PC-9 (cell line): Measurements from ENCODE around the gene CMBL. TPM values are rescaled to one million over a fixed set of nuclear protein-coding genes. Genes with fewer than 3 reads are reported as not detected.

Experiments used
- BruUV-seq: library from RNA; stranded (reverse); fragments of 400-500 nt; replicated peaks from 2 replicates; lab custom pipeline; 2021; lab: Mats Ljungman, UMichigan
- CTCF ChIA-PET: fragments of 300-600 bp; sonication (Branson Sonifier 250); formaldehyde crosslinking; loops from one replicate; lab custom pipeline; 2022; ENCODE audit warnings: antibody characterized with exemption; lab: Charles Lee
- POLR2A ChIA-PET: fragments of 300-600 bp; sonication (Branson Sonifier 250); formaldehyde crosslinking; loops from one replicate; lab custom pipeline; 2022; ENCODE audit warnings: antibody characterized with exemption; ENCODE audit not compliant: unreplicated experiment; lab: Charles Lee
- DNase-seq, 2 experiments: peaks; one replicate each; pipeline versions ENCODE4 v3.0.0 to v3.0.0-alpha.2; 2015 to 2022; ENCODE audit warnings: mixed read lengths in 1 of 2
- H2AFZ ChIP-seq: fragments of 200-600 bp; sonication (generic); 2 replicates; pipeline ENCODE4 v1.8.1; 2017; ENCODE audit warnings: antibody characterized with exemption
- H3F3A ChIP-seq: fragments of 200-600 bp; sonication (generic); 2 replicates; pipeline ENCODE4 v1.8.1; 2017; ENCODE audit warnings: antibody characterized with exemption, mild to moderate bottlenecking, low read depth; ENCODE audit not compliant: insufficient read depth
- H3K27ac ChIP-seq: fragments of 200-600 bp; sonication (generic); 2 replicates; pipeline ENCODE4 v1.6.1; 2016; ENCODE audit warnings: mixed run types
- H3K27me3 ChIP-seq: fragments of 200-600 bp; sonication (generic); 2 replicates; pipeline ENCODE4 v1.6.1; 2016; ENCODE audit warnings: low read depth, mixed run types; ENCODE audit not compliant: insufficient read depth
- H3K36me3 ChIP-seq: fragments of 200-600 bp; sonication (generic); 2 replicates; pipeline ENCODE4 v1.6.1; 2016; ENCODE audit warnings: low read depth, mixed run types
- H3K4me1 ChIP-seq: fragments of 200-600 bp; sonication (generic); replicated peaks from 2 replicates; pipeline ENCODE4 v1.6.1; 2016; ENCODE audit warnings: mixed run types; ENCODE audit not compliant: insufficient read depth
- H3K4me2 ChIP-seq: fragments of 200-600 bp; sonication (generic); 2 replicates; pipeline ENCODE4 v1.6.1; 2017; ENCODE audit warnings: mixed run types
- H3K4me3 ChIP-seq: fragments of 200-600 bp; sonication (generic); 2 replicates; pipeline ENCODE4 v1.6.1; 2016; ENCODE audit warnings: mixed run types
- H3K79me2 ChIP-seq: fragments of 200-600 bp; sonication (generic); 2 replicates; pipeline ENCODE4 v1.6.1; 2017; ENCODE audit warnings: low read depth, mixed run types
- H3K9me2 ChIP-seq: fragments of 200-600 bp; sonication (generic); 2 replicates; pipeline ENCODE4 v1.8.1; 2017; ENCODE audit warnings: mild to moderate bottlenecking; ENCODE audit not compliant: insufficient read depth
- H3K9me3 ChIP-seq: fragments of 200-600 bp; sonication (generic); 2 replicates; pipeline ENCODE4 v1.8.1; 2016; ENCODE audit warnings: low read depth; ENCODE audit not compliant: insufficient read depth
- H4K20me1 ChIP-seq: fragments of 200-600 bp; sonication (generic); 2 replicates; pipeline ENCODE4 v1.8.1; 2017; ENCODE audit not compliant: insufficient read depth
- EZH2 ChIP-seq: fragments of 200-600 bp; sonication (generic); IDR thresholded peaks from 2 replicates; pipeline ENCODE4 v1.8.0; 2017; ENCODE audit warnings: antibody characterized with exemption, low read depth
- intact Hi-C: fragments of 100-400 bp; cut with micrococcal nuclease; formaldehyde crosslinking; loops from one replicate; pipeline ENCODE4 v1.10.0; 2022; ENCODE audit not compliant: unreplicated experiment
- total RNA-seq: library from RNA; stranded (reverse); gene quantifications from 2 replicates; pipeline ENCODE4 v1.2.3, GENCODE V29; 2021
- TF ChIP-seq, protein P1 (sequence below): fragments of 200-600 bp; sonication (generic); conservative IDR thresholded peaks from 2 replicates; pipeline ENCODE4 v1.6.1; 2017; ENCODE audit warnings: mixed run types, antibody characterized with exemption, mild to moderate bottlenecking, moderate library complexity

The CMBL gene
- total RNA-seq, 1 experiment from 2014 or later, result 286 TPM

DNA sequence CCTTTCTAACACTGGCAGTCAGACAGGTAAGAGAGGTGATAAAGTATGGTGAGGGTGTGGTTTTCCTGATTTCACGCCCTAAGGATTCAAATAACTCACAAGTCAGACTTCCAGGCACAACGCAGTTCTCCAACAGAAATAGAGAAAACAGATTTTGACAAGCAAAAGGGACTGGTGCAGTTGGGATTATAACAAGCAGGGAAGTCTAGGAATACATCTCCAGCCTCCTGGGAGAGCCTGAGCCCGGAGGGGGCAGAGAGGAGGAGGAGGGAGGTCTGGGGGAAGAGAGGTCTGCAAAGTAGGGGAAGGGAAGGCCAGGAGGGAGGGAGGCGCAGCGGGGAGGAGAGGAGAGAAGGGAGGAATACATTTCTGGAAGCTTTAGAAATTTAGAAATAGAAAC lies 1.6 kb downstream of the CMBL start:
- no peaks in the 10 kb centered on the region for H4K20me1 ChIP-seq
- BruUV-seq, result no TSS peak
- H2AFZ ChIP-seq, result no peak overlapping the region
- no peaks in the 10 kb centered on the region for H3K9me2 ChIP-seq
- no peak for DNase-seq
- H3K9me3 ChIP-seq, result no peaks in the 10 kb centered on the region
- H3K27me3 ChIP-seq, result no peaks in the 10 kb centered on the region
- intact Hi-C loops, result loop anchor here (1.0 to 5.0 kb wide), 3 partner anchors 18 to 416 kb away; no protein-coding TSS in a partner anchor
- H3K79me2 ChIP-seq, result peaks cover 55% of the 10 kb centered on the region
- H3K4me3 ChIP-seq, result peak overlapping the region; percentile 79; the same call in 1 of the 2 replicates
- H3F3A ChIP-seq, result peaks cover 47% of the 10 kb centered on the region
- H3K4me1 ChIP-seq, result peaks cover 54% of the 10 kb centered on the region
- H3K4me2 ChIP-seq, result peak overlapping the region; percentile 83
- no peaks in the 10 kb centered on the region for H3K36me3 ChIP-seq
- TF ChIP-seq, protein P1, sequence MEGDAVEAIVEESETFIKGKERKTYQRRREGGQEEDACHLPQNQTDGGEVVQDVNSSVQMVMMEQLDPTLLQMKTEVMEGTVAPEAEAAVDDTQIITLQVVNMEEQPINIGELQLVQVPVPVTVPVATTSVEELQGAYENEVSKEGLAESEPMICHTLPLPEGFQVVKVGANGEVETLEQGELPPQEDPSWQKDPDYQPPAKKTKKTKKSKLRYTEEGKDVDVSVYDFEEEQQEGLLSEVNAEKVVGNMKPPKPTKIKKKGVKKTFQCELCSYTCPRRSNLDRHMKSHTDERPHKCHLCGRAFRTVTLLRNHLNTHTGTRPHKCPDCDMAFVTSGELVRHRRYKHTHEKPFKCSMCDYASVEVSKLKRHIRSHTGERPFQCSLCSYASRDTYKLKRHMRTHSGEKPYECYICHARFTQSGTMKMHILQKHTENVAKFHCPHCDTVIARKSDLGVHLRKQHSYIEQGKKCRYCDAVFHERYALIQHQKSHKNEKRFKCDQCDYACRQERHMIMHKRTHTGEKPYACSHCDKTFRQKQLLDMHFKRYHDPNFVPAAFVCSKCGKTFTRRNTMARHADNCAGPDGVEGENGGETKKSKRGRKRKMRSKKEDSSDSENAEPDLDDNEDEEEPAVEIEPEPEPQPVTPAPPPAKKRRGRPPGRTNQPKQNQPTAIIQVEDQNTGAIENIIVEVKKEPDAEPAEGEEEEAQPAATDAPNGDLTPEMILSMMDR, result no peak
- ChIA-PET CTCF (no interaction called here), POLR2A (no interaction called here)
- peak overlapping the region; percentile 79 for H3K27ac ChIP-seq

GRCh38 chr5:10304932-10305331 lies 2.8 kb downstream of the CMBL start:
- Histone ChIP-seq H3K9me2 (no peaks in the 10 kb centered on the region), H3K27ac (no peak overlapping the region)

DNA sequence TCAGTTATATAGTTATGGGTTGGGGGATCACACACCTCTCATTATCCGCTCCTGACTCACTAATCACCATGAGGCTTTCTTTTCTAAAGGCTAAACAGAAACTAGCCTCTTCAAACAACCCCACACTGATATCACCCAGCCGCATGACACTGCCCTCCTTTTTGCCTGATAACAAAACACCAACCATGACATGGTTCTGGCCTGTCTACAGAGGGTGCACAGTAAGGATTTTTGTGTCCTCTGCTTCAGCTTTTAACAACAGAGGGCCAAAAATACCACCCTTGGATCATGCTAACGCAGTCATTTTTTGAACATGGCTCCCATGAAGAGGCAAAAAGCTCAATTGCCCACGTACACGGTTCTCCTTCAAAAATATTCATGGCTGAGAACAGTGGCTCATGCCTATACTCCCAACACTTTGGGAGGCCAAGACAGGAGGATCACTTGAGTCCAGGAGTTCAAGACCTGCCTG lies 4.0 kb downstream of the CMBL start:
- Histone ChIP-seq H3K4me1 (peaks cover 40% of the 10 kb centered on the region), H3K9me2 (no peaks in the 10 kb centered on the region), H2AFZ (no peak overlapping the region), H3K9me3 (no peaks in the 10 kb centered on the region), H4K20me1 (no peaks in the 10 kb centered on the region), H3K4me2 (no peak overlapping the region), H3K27me3 (no peaks in the 10 kb centered on the region), H3K27ac (no peak overlapping the region), H3K36me3 (0 out of 2 replicates have a peak, but pooled peaks cover 10% of the 10 kb centered on the region), H3K4me3 (no peak overlapping the region), H3F3A (peaks cover 25% of the 10 kb centered on the region; the same call in 1 of the 2 replicates), H3K79me2 (peaks cover 72% of the 10 kb centered on the region)
- intact Hi-C loops, result loop anchor here (2.0 kb wide), 1 partner anchor 247 kb away; no protein-coding TSS in a partner anchor
- ChIA-PET POLR2A (no interaction called here), CTCF (interaction anchor here (0.6 to 1.9 kb wide), 3 partner anchors 20 to 77 kb away, joined by 3 to 4 read pairs (median 4); no protein-coding TSS in a partner anchor)
- BruUV-seq, result no TSS peak
- DNase-seq, result no peak
- TF ChIP-seq, protein P1, result no peak
- TF ChIP-seq EZH2, result no peak

More at GRCh38 chr5:10304932-10305331, 2.8 kb downstream of the CMBL start:
- Histone ChIP-seq H3K36me3 (0 out of 2 replicates have a peak, but pooled peaks cover 4% of the 10 kb centered on the region), H4K20me1 (no peaks in the 10 kb centered on the region), H3K27me3 (no peaks in the 10 kb centered on the region), H3K4me3 (no peak overlapping the region), H3F3A (peaks cover 35% of the 10 kb centered on the region), H2AFZ (no peak overlapping the region), H3K79me2 (peaks cover 65% of the 10 kb centered on the region), H3K9me3 (no peaks in the 10 kb centered on the region), H3K4me1 (peaks cover 47% of the 10 kb centered on the region), H3K4me2 (0 out of 2 replicates have a peak overlapping the region, but pooled peaks have one; percentile 83)
- no TSS peak for BruUV-seq
- ChIA-PET CTCF (interaction anchor here (1.2 to 1.9 kb wide), 2 partner anchors 21 to 59 kb away, joined by 4 read pairs; no protein-coding TSS in a partner anchor), POLR2A (no interaction called here)
- intact Hi-C loops, result loop anchor here (5.0 kb wide), 2 partner anchors 397 to 417 kb away; no protein-coding TSS in a partner anchor
- TF ChIP-seq, protein P1, result no peak
- DNase-seq, result no peak
